Measurements from ENCODE around the gene ODAD4.

The ODAD4 gene

GRCh38 chr17:41970901-41971331 lies 40.5 kb downstream of the ODAD4 start:
- DNase-seq (ENCODE audit: low read depth): no peak

- DNase-seq (ENCODE audit: low read depth): no peak
Measured at GRCh38 chr17:41971721-41972523, 41.5 kb downstream of the ODAD4 start.

GRCh38 chr17:41972571-41973407 lies 42.4 kb downstream of the ODAD4 start:
- DNase-seq (ENCODE audit: low read depth): no peak

GRCh38 chr17:41973408-41973811 lies 43.0 kb downstream of the ODAD4 start:
- DNase-seq (ENCODE audit: low read depth): no peak

GRCh38 chr17:41974031-41974430 lies 43.6 kb downstream of the ODAD4 start:
- no peak for DNase-seq (ENCODE audit: low read depth)

- DNase-seq (ENCODE audit: low read depth): no peak
Measured at GRCh38 chr17:41974658-41975057, 44.2 kb downstream of the ODAD4 start.

- no peak for DNase-seq (ENCODE audit: low read depth)
Measured at GRCh38 chr17:41975099-41976083, 45.0 kb downstream of the ODAD4 start.

GRCh38 chr17:41976142-41976768 lies 45.8 kb downstream of the ODAD4 start:
- no peak for DNase-seq (ENCODE audit: low read depth)

- no peak for DNase-seq (ENCODE audit: low read depth)
Measured at GRCh38 chr17:41977991-41978390, 47.6 kb downstream of the ODAD4 start.

GRCh38 chr17:41982026-41982760 lies 51.8 kb downstream of the ODAD4 start:
- no peak for DNase-seq (ENCODE audit: low read depth)

- no peak for DNase-seq (ENCODE audit: low read depth)
Measured at GRCh38 chr17:41984454-41984853, 54.0 kb downstream of the ODAD4 start.

- no peak for DNase-seq (ENCODE audit: low read depth)
Measured at GRCh38 chr17:41985919-41986318, 55.5 kb downstream of the ODAD4 start.

- DNase-seq (ENCODE audit: low read depth): no peak
Measured at GRCh38 chr17:41986634-41987033, 56.2 kb downstream of the ODAD4 start.

- DNase-seq (ENCODE audit: low read depth): no peak
Measured at GRCh38 chr17:41987642-41988041, 57.2 kb downstream of the ODAD4 start.

- DNase-seq (ENCODE audit: low read depth): no peak
Measured at GRCh38 chr17:41988418-41988817, 58.0 kb downstream of the ODAD4 start.

- DNase-seq (ENCODE audit: low read depth): no peak
Measured at GRCh38 chr17:41989702-41990419, 59.4 kb downstream of the ODAD4 start.

- DNase-seq (ENCODE audit: low read depth): no peak
Measured at GRCh38 chr17:41992576-41992975, 62.2 kb downstream of the ODAD4 start.

GRCh38 chr17:41996855-41997164 lies 66.4 kb downstream of the ODAD4 start:
- DNase-seq (ENCODE audit: low read depth): no peak

- no peak for DNase-seq (ENCODE audit: low read depth)
Measured at GRCh38 chr17:41998497-41998896, 68.1 kb downstream of the ODAD4 start.

GRCh38 chr17:42000413-42001133 lies 70.2 kb downstream of the ODAD4 start:
- no peak for DNase-seq (ENCODE audit: low read depth)

Data from activated T-cell treated with anti-CD3 and anti-CD28 coated beads for 48 hours (primary cell).